NCI-H446 treated with DMSO at 0.1 percent for 48 hours (cell line): ENCODE measurements around the gene MIPEP.
"Not testable (repeated sequence)": the region's sequence is repeated elsewhere in the genome, so short reads cannot be mapped to it uniquely, and the experiment has no call there.

Experiments
- DNase-seq: peaks from one replicate; lab custom pipeline; 2025; lab: John Stamatoyannopoulos, UW

The MIPEP gene

GRCh38 chr13:23889615-23890607 lies 711 bp upstream of the MIPEP start:
- peak; percentile 13 for DNase-seq

GRCh38 chr13:23884361-23884760 lies 4.8 kb downstream of the MIPEP start:
- DNase-seq = not testable (repeated sequence)

- no peak for DNase-seq
Observed at GRCh38 chr13:23883255-23883654, 5.9 kb downstream of the MIPEP start.

- DNase-seq = not testable (repeated sequence)
Observed at GRCh38 chr13:23881402-23881800, 7.8 kb downstream of the MIPEP start.

GRCh38 chr13:23880493-23881401 lies 8.5 kb downstream of the MIPEP start:
- DNase-seq = not testable (repeated sequence)

GRCh38 chr13:23877286-23877685 lies 11.9 kb downstream of the MIPEP start:
- no peak for DNase-seq

GRCh38 chr13:23876265-23876664 lies 12.9 kb downstream of the MIPEP start:
- DNase-seq = no peak

GRCh38 chr13:23871616-23872220 lies 17.5 kb downstream of the MIPEP start:
- DNase-seq = peak; percentile 10

- no peak for DNase-seq
Observed at GRCh38 chr13:23870356-23871140, 18.7 kb downstream of the MIPEP start.

- no peak for DNase-seq
Observed at GRCh38 chr13:23868521-23868920, 20.7 kb downstream of the MIPEP start.

- DNase-seq = no peak
Observed at GRCh38 chr13:23867027-23867491, 22.1 kb downstream of the MIPEP start.

- no peak for DNase-seq
Observed at GRCh38 chr13:23866420-23867026, 22.7 kb downstream of the MIPEP start.

GRCh38 chr13:23865906-23866305 lies 23.3 kb downstream of the MIPEP start:
- DNase-seq = no peak

GRCh38 chr13:23865026-23865425 lies 24.2 kb downstream of the MIPEP start:
- no peak for DNase-seq

- DNase-seq = no peak
Observed at GRCh38 chr13:23861310-23861709, 27.9 kb downstream of the MIPEP start.

GRCh38 chr13:23859904-23860303 lies 29.3 kb downstream of the MIPEP start:
- DNase-seq = no peak

- DNase-seq = no peak
Observed at GRCh38 chr13:23859455-23859854, 29.7 kb downstream of the MIPEP start.

GRCh38 chr13:23858546-23858945 lies 30.7 kb downstream of the MIPEP start:
- no peak for DNase-seq

- DNase-seq = peak; percentile 74
Observed at GRCh38 chr13:23856008-23856750, 33.0 kb downstream of the MIPEP start.

GRCh38 chr13:23855360-23855759 lies 33.8 kb downstream of the MIPEP start:
- DNase-seq = no peak
